Stimulated activated CD4-positive, alpha-beta T cell treated with anti-CD3 and anti-CD28 coated beads, TNF-alpha, amount 100 ng/mL, for 48 hours (primary cell): ENCODE results near the gene PCSK1N.
"Not testable (repeated sequence)": the region's sequence is repeated elsewhere in the genome, so short reads cannot be mapped to it uniquely, and the experiment has no call there.

Experiments
- DNase-seq, 3 donors: peaks; one replicate each; pipeline ENCODE4 v3.0.0-alpha.2; 2020; ENCODE audit warnings: low read depth in 3 of 3

Gene PCSK1N

GRCh38 chrX:48823053-48823452 lies 12.4 kb downstream of the PCSK1N start:
- DNase-seq: no peak

- DNase-seq: not testable (repeated sequence)
These were observed 16.0 kb downstream of the PCSK1N start for GRCh38 chrX:48819394-48819793.

- DNase-seq: no peak
These were observed 16.5 kb downstream of the PCSK1N start for GRCh38 chrX:48818866-48819265.

GRCh38 chrX:48818098-48818497 lies 17.3 kb downstream of the PCSK1N start:
- no peak for DNase-seq

- no peak for DNase-seq
These were observed 19.2 kb downstream of the PCSK1N start for GRCh38 chrX:48816014-48816810.

GRCh38 chrX:48815266-48815665 lies 20.1 kb downstream of the PCSK1N start:
- DNase-seq: no peak

- DNase-seq: no peak
These were observed 20.7 kb downstream of the PCSK1N start for GRCh38 chrX:48814722-48815121.

GRCh38 chrX:48813644-48814043 lies 21.8 kb downstream of the PCSK1N start:
- DNase-seq: no peak

- DNase-seq: no peak
These were observed 29.3 kb downstream of the PCSK1N start for GRCh38 chrX:48806081-48806480.

- no peak for DNase-seq
These were observed 32.6 kb downstream of the PCSK1N start for GRCh38 chrX:48802905-48803200.

GRCh38 chrX:48802089-48802904 lies 33.1 kb downstream of the PCSK1N start:
- DNase-seq: peak; percentile 32 to 57 (median 44)

- DNase-seq: peak; percentile 82 to 94 (median 85)
These were observed 33.9 kb downstream of the PCSK1N start, which contains the start of gene HDAC6 for GRCh38 chrX:48801280-48802088. TSS of gene HDAC6 (plus strand) at chrX:48802067. CDS start at chrX:48802693, 626 bp downstream.

- no peak for DNase-seq
These were observed 34.7 kb downstream of the PCSK1N start for GRCh38 chrX:48800574-48801279.

GRCh38 chrX:48798318-48798717 lies 37.1 kb downstream of the PCSK1N start:
- DNase-seq: no peak

GRCh38 chrX:48794911-48795515 lies 40.4 kb downstream of the PCSK1N start:
- no peak for DNase-seq

GRCh38 chrX:48794340-48794910 lies 41.0 kb downstream of the PCSK1N start:
- no peak for DNase-seq

GRCh38 chrX:48793935-48794334 lies 41.5 kb downstream of the PCSK1N start:
- no peak for DNase-seq

GRCh38 chrX:48792219-48792618 lies 43.2 kb downstream of the PCSK1N start:
- DNase-seq: no peak

- no peak for DNase-seq
These were observed 44.2 kb downstream of the PCSK1N start for GRCh38 chrX:48791063-48791820.

GRCh38 chrX:48790477-48790876 lies 44.9 kb downstream of the PCSK1N start:
- no peak for DNase-seq
